GM18498 (cell line): ENCODE measurements around the gene FLG2.
"Not testable (repeated sequence)": the region's sequence is repeated elsewhere in the genome, so short reads cannot be mapped to it uniquely, and the experiment has no call there.

ENCODE experiments used
- ATAC-seq: cut with Tn5 transposase; IDR thresholded peaks from one replicate; pipeline ENCODE4 v1.9.1; 2021; ENCODE audit warnings: mild to moderate bottlenecking, moderate library complexity; ENCODE audit not compliant: unreplicated experiment

The FLG2 gene

GRCh38 chr1:152313319-152313801 lies 46.4 kb downstream of the FLG2 start:
- ATAC-seq: no peak

DNA sequence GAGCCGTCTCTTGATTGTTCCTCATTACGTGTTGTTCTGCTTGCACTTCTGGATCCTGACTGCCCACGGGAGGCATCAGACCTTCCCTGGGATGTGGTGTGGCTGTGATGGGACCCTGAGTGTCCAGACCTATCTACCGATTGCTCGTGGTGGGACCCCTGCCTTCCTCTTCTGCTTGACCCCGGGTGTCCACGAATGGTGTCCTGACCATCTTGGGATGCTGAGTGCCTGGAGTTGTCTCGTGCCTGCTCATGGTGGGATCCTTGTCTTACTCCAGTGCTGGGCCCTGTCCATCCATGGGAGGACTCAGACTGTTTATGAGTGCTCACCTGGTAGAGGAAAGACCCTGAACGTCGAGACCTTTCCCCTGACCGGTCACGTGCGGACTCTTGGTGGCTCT lies 47.6 kb downstream of the FLG2 start:
- ATAC-seq: not testable (repeated sequence)

DNA sequence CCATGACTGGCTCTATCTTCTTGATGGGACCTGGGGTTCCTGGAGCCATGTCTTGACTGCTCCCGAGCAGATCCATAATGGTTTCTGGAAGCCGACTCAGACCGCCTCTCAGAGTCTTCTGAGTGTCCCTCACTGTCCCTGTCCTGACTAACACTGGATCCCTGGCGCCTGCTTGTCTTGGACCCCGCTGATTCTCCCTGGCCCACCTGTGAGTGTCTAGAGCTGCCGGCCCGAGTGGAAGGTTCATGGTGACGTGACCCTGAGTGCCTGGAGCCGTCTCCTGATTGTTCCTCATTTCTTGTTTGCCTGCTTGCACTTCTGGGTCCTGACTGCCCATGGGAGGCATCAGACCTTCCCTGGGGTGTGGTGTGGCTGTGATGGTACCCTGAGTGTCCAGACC lies 49.9 kb downstream of the FLG2 start:
- ATAC-seq: no peak

GRCh38 chr1:152309320-152309901 lies 50.4 kb downstream of the FLG2 start:
- ATAC-seq: not testable (repeated sequence)

DNA sequence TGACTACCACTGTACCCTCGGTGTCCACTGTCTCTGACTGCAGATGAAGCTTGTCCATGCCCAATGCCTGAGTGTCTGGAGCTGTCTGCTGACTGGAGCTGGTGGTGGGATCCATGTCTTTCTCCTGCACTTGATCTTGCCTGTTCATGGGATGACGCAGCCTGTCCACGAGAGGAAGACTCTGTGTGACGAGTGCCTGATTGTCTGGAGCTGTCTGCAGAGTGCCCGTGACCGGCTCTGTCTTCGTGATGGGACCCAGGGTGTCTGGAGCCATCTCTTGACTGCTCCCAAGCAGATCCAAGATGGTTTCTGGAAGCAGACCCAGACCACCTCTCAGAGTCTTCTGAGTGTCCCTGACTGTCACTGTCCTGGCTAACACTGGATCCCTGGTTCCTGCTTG lies 51.0 kb downstream of the FLG2 start:
- not testable (repeated sequence) for ATAC-seq

GRCh38 chr1:152307970-152308369 lies 51.8 kb downstream of the FLG2 start:
- not testable (repeated sequence) for ATAC-seq

- ATAC-seq: not testable (repeated sequence)
These were observed 53.7 kb downstream of the FLG2 start for GRCh38 chr1:152306123-152306522.

DNA sequence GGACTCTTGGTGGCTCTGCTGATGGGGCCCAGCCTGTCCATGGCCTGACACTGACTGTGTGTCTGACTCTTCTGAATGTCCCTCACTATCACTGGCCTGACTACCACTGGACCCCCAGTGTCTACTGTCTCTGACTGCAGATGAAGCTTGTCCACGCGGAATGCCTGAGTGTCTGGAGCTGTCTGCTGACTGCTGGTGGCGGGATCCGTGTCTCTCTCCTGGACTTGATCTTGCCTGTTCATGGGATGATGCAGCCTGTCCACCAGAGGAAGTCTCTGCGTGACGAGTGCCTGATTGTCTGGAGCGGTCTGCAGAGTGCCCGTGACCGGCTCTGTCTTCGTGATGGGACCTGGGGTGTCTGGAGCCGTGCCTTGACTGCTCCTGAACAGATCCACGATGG lies 55.0 kb downstream of the FLG2 start:
- not testable (repeated sequence) for ATAC-seq

DNA sequence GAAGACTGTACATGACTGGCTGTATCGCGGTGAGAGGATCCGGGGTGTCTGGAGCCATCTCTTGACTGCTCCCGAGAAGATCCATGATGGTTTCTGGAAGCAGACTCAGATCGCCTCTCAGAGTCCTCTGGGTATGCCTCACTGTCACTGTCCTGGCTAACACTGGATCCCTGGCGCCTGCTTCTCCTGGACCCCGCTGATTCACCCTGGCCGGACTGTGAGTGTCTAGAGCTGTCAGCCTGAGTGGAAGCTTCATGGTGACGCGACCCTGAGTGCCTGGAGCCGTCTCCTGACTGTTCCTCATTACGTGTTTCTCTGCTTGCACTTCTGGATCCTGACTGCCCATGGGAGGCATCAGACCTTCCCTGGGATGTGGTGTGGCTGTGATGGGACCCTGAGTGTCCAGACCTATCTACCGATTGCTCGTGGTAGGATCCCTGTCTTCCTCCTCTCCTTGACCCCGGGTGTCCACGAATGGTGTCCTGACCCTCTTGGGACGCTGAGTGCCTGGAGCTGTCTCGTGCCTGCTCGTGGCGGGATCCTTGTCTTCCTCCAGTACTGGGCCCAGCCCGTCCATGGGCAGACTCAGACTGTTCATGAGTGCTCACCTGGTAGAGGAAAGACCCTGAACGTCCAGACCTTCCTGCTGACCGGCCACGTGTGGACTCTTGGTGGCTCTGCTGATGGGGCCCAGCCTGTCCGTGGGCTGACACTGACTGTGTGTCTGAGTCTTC lies 56.5 kb downstream of the FLG2 start:
- ATAC-seq: not testable (repeated sequence)
